ENCODE measurements around the gene EEFSEC. TPM values are rescaled to one million over a fixed set of nuclear protein-coding genes. Genes with fewer than 3 reads are reported as not detected.

Gene EEFSEC
- total RNA-seq, 2 experiments from 2014 or later, result 22.1 to 22.7 TPM

GRCh38 chr3:128167646-128167972, 14.3 kb downstream of the EEFSEC start:
- no peak for ATAC-seq (ENCODE audit: low read depth)
- no peaks in the 10 kb centered on the region for H3K27me3 Mint-ChIP-seq
- DNase-seq, result no peak
- H3K9me3 Mint-ChIP-seq, result no peaks in the 10 kb centered on the region
- H3K27ac Mint-ChIP-seq, result no peak overlapping the region
- POLR2A ChIA-PET, result no interaction called here
- H3K36me3 Mint-ChIP-seq, result peaks cover 3% of the 10 kb centered on the region
- peaks cover 4% of the 10 kb centered on the region for H3K4me1 Mint-ChIP-seq
- H3K4me3 Mint-ChIP-seq, result no peak overlapping the region

- POLR2A ChIA-PET, result no interaction called here
- Mint-ChIP-seq H3K4me3 (no peak overlapping the region), H3K4me1 (peaks cover 4% of the 10 kb centered on the region), H3K27me3 (no peaks in the 10 kb centered on the region), H3K36me3 (peaks cover 3% of the 10 kb centered on the region), H3K27ac (no peak overlapping the region), H3K9me3 (no peaks in the 10 kb centered on the region)
- no peak for ATAC-seq (ENCODE audit: low read depth)
- no peak for DNase-seq
These were observed 14.8 kb downstream of the EEFSEC start for GRCh38 chr3:128167973-128168674.

GRCh38 chr3:128168836-128169235, 15.6 kb downstream of the EEFSEC start:
- DNase-seq, result no peak
- H3K27me3 Mint-ChIP-seq, result no peaks in the 10 kb centered on the region
- H3K27ac Mint-ChIP-seq, result no peak overlapping the region
- POLR2A ChIA-PET, result no interaction called here
- no peaks in the 10 kb centered on the region for H3K9me3 Mint-ChIP-seq
- no peak overlapping the region for H3K4me3 Mint-ChIP-seq
- ATAC-seq (ENCODE audit: low read depth), result no peak
- peaks cover 4% of the 10 kb centered on the region for H3K4me1 Mint-ChIP-seq
- peaks cover 2% of the 10 kb centered on the region for H3K36me3 Mint-ChIP-seq

GRCh38 chr3:128170866-128171516, 17.7 kb downstream of the EEFSEC start:
- no peaks in the 10 kb centered on the region for H3K27me3 Mint-ChIP-seq
- POLR2A ChIA-PET, result no interaction called here
- no peaks in the 10 kb centered on the region for H3K36me3 Mint-ChIP-seq
- no peak overlapping the region for H3K4me3 Mint-ChIP-seq
- H3K9me3 Mint-ChIP-seq, result no peaks in the 10 kb centered on the region
- H3K27ac Mint-ChIP-seq, result no peak overlapping the region
- H3K4me1 Mint-ChIP-seq, result peaks cover 10% of the 10 kb centered on the region
- DNase-seq, result no peak
- ATAC-seq (ENCODE audit: low read depth), result no peak

DNA sequence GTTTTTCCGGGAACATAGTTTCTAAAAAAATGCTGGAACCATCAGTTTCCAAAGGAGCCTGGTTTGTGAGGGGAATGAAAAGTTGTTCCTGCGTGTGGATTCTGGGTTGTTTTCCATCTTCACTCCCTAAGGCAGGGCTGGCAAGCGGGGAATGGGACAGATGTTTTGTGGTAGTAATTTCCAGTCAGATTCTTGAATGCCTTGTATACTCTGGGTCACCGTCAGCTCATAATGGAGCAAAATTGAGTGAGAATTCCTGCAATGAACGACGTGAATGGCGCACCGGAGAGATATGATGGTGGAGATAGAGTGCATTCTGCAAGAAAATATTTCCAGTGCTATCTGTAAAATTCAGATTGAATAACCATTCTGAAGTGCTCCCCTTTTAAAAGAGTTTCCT, 19.9 kb downstream of the EEFSEC start:
- POLR2A ChIA-PET, result no interaction called here
- peaks cover 19% of the 10 kb centered on the region for H3K4me1 Mint-ChIP-seq

DNA sequence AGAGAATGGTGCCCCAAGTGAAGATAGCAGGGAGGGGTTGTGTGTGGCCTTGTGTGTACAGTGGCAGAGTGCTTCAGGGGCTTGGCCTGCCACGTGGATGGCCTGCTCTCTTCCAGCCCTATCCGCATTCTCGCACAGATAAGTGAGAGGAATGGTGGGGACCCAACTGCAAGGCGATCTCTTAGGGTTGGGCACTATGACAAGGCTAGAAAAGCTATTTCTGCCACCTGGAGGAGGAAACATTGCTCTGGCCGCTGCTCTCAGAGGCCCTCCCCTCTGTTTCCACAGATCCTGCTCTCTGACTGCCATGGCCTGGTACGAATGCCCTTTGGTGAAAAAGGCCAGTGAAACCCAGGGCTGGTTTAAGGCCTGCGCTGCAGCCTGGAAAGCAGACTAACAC, 20.6 kb downstream of the EEFSEC start:
- no peak overlapping the region for H3K27ac Mint-ChIP-seq
- POLR2A ChIA-PET, result no interaction called here

More for the DNA sequence above, 19.9 kb downstream of the EEFSEC start:
- no peaks in the 10 kb centered on the region for H3K27me3 Mint-ChIP-seq
- no peaks in the 10 kb centered on the region for H3K36me3 Mint-ChIP-seq
- H3K27ac Mint-ChIP-seq, result no peak overlapping the region
- no peak for ATAC-seq (ENCODE audit: low read depth)
- no peak for DNase-seq
- H3K9me3 Mint-ChIP-seq, result no peaks in the 10 kb centered on the region
- no peak overlapping the region for H3K4me3 Mint-ChIP-seq

GRCh38 chr3:128174675-128175590, 21.7 kb downstream of the EEFSEC start:
- Mint-ChIP-seq H3K4me1 (peaks cover 21% of the 10 kb centered on the region), H3K36me3 (no peaks in the 10 kb centered on the region), H3K4me3 (no peak overlapping the region), H3K27ac (no peak overlapping the region), H3K9me3 (no peaks in the 10 kb centered on the region), H3K27me3 (no peaks in the 10 kb centered on the region)
- ATAC-seq (ENCODE audit: low read depth) (no peak), DNase-seq (no peak)
- POLR2A ChIA-PET, result no interaction called here

More for the DNA sequence above, 20.6 kb downstream of the EEFSEC start:
- Mint-ChIP-seq H3K4me3 (no peak overlapping the region), H3K27me3 (no peaks in the 10 kb centered on the region), H3K4me1 (peaks cover 21% of the 10 kb centered on the region), H3K9me3 (no peaks in the 10 kb centered on the region), H3K36me3 (no peaks in the 10 kb centered on the region)
- no peak for DNase-seq
- ATAC-seq (ENCODE audit: low read depth), result no peak

DNA sequence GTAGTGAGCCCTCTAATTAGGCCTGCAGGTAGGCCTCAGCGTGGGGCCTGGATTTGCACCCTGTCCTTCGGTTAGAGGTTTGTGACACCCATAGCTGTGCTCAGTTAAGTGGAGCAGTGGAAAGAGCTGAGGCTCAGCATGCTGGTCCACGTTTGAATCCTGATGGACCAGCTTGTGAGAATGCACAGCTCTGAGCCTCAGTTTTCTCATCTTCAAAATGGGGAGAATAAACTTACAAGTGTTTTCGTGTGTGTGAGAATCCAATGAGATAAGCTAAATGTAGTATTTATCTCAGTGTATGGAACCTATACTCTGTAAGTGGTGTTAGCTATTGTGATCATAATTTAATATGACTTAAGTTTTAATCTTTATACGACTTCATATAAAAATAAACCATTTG, 22.5 kb downstream of the EEFSEC start:
- no peak for DNase-seq
- H3K36me3 Mint-ChIP-seq, result no peaks in the 10 kb centered on the region
- peaks cover 25% of the 10 kb centered on the region for H3K4me1 Mint-ChIP-seq
- H3K9me3 Mint-ChIP-seq, result no peaks in the 10 kb centered on the region
- no peak for ATAC-seq (ENCODE audit: low read depth)
- H3K4me3 Mint-ChIP-seq, result no peak overlapping the region
- H3K27ac Mint-ChIP-seq, result no peak overlapping the region
- H3K27me3 Mint-ChIP-seq, result no peaks in the 10 kb centered on the region
- POLR2A ChIA-PET, result no interaction called here

DNA sequence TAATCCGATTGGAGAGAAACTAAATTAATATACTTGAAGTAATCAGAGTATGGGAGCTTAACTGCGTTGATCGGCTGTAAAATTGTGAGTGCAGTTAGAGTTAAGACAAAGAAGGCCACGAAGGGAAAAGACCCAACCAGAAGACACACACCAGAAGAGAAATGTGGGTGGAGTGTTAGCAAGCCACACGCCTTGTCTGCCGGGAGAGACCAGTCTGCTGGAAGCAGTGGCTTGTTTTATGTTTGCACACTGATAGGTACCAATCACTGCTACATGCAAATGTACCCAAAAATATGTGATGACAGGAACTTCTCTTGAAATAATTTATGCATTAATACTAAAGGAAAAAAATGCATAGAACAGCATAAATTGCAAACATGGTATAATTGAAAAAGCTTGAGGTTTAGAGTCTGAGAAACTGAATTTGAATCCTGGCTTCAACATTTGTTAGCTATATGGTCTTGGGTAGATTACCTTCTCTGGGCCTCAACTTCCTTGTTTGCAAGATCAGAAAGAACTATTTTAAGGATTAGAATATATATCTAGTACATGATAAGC, 23.1 kb downstream of the EEFSEC start:
- POLR2A ChIA-PET, result interaction anchor here (0.8 to 0.9 kb wide), 2 partner anchors 20 to 23 kb away, joined by 3 to 4 read pairs; no protein-coding TSS in a partner anchor
- ATAC-seq (ENCODE audit: low read depth) (no peak), DNase-seq (no peak)
- H3K36me3 Mint-ChIP-seq, result peaks cover 2% of the 10 kb centered on the region
- H3K27ac Mint-ChIP-seq, result no peak overlapping the region
- no peaks in the 10 kb centered on the region for H3K9me3 Mint-ChIP-seq
- peaks cover 23% of the 10 kb centered on the region for H3K4me1 Mint-ChIP-seq
- H3K4me3 Mint-ChIP-seq, result no peak overlapping the region
- no peaks in the 10 kb centered on the region for H3K27me3 Mint-ChIP-seq

DNA sequence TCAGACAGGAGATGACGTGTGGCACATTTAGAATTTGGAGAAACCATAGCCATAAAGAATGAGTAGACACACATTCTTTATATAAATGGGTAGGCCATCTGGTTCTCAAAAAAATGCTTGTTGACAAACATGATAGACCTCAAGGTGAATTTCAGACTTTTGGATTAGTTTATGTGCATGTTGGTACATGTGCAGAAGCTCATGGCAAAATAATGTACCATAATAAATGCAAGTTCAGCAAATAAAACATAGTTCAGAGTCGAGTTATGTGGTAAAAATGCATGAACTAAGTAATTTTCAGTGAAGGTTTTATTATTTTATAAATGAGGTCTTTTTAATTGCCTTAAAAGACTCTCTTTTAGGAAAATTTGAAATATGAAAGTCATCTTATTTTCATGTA, 24.6 kb downstream of the EEFSEC start:
- no peak for ATAC-seq (ENCODE audit: low read depth)
- POLR2A ChIA-PET, result no interaction called here
- peaks cover 27% of the 10 kb centered on the region for H3K4me1 Mint-ChIP-seq
- no peaks in the 10 kb centered on the region for H3K27me3 Mint-ChIP-seq
- no peak for DNase-seq
- no peaks in the 10 kb centered on the region for H3K9me3 Mint-ChIP-seq
- peaks cover 2% of the 10 kb centered on the region for H3K36me3 Mint-ChIP-seq
- H3K4me3 Mint-ChIP-seq, result peak overlapping the region; percentile 58
- H3K27ac Mint-ChIP-seq, result no peak overlapping the region

DNA sequence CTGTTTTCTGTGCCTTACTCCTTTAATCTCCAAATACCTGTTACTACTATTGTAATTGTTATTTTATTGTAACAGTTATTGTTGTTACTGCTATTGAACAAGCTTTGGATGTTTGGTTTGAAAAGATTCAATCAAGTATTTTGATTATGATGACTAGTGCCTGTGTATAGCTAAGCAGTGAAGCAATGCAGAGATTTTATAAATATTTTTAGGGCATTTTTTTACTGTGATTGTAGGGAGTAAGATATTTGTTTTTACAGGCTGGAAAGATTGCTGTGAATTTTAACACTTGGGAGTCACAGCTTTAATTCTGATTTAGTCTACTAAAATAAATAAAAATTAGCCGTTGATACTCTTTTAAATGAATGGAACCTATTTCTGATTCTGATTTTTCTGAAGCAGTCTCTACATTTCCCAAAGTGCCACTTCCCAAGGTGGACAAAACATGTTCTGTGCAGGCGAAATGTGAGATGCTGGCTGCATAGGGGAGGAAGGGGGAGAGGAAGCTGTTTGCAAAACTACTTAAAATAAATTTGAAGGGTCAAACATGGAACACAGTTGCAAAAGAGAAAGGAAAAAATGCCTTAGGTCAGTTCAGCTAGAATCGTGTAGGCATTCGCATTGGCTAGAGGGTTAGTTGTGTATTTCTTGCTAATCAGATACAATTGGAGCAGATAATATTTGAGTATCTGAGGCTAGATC, 25.7 kb downstream of the EEFSEC start:
- H3K27me3 Mint-ChIP-seq, result no peaks in the 10 kb centered on the region
- H3K36me3 Mint-ChIP-seq, result peaks cover 2% of the 10 kb centered on the region
- no peak overlapping the region for H3K4me3 Mint-ChIP-seq
- H3K9me3 Mint-ChIP-seq, result no peaks in the 10 kb centered on the region
- H3K27ac Mint-ChIP-seq, result no peak overlapping the region
- POLR2A ChIA-PET, result no interaction called here
- peaks cover 27% of the 10 kb centered on the region for H3K4me1 Mint-ChIP-seq
- ATAC-seq (ENCODE audit: low read depth), result no peak
- no peak for DNase-seq

- H3K9me3 Mint-ChIP-seq, result no peaks in the 10 kb centered on the region
- DNase-seq (no peak), ATAC-seq (ENCODE audit: low read depth) (no peak)
- POLR2A ChIA-PET, result no interaction called here
- no peak overlapping the region for H3K4me3 Mint-ChIP-seq
- H3K4me1 Mint-ChIP-seq, result peaks cover 27% of the 10 kb centered on the region
- no peaks in the 10 kb centered on the region for H3K27me3 Mint-ChIP-seq
- no peak overlapping the region for H3K27ac Mint-ChIP-seq
- H3K36me3 Mint-ChIP-seq, result peaks cover 4% of the 10 kb centered on the region
These were observed 26.2 kb downstream of the EEFSEC start for GRCh38 chr3:128179484-128179819.

- peaks cover 20% of the 10 kb centered on the region for H3K4me1 Mint-ChIP-seq
- POLR2A ChIA-PET, result no interaction called here
- H3K9me3 Mint-ChIP-seq, result no peaks in the 10 kb centered on the region
- ATAC-seq (ENCODE audit: low read depth) (no peak), DNase-seq (no peak)
- no peaks in the 10 kb centered on the region for H3K27me3 Mint-ChIP-seq
- H3K36me3 Mint-ChIP-seq, result peaks cover 5% of the 10 kb centered on the region
- no peak overlapping the region for H3K27ac Mint-ChIP-seq
- H3K4me3 Mint-ChIP-seq, result no peak overlapping the region
These were observed 27.2 kb downstream of the EEFSEC start for GRCh38 chr3:128180436-128180835.

Measured in activated naive CD8-positive, alpha-beta T cell treated with anti-CD3 and anti-CD28 coated beads, Interleukin-2, amount 10 ng/mL, durations not matched to agents 7 days and 5 days (primary cell).